Subcutaneous abdominal adipose tissue (tissue), 5 donors: ENCODE data around the gene CEP164.

Source experiments
- H3K27ac ChIP-seq: one replicate; pipeline ENCODE4 v1.7.0; 2013; ENCODE audit warnings: low read depth, mild to moderate bottlenecking, inconsistent platforms, low read length, moderate library complexity
- H3K27me3 ChIP-seq, 5 donors: one replicate each; pipeline ENCODE4 v1.7.0; 2013; ENCODE audit warnings: low read length in 5 of 5, inconsistent platforms in 1 of 5; ENCODE audit not compliant: control insufficient read depth in 5 of 5, insufficient read depth in 4 of 5
- H3K36me3 ChIP-seq, 5 donors: one replicate each; pipeline ENCODE4 v1.7.0; 2013; ENCODE audit warnings: low read length in 5 of 5; ENCODE audit not compliant: control insufficient read depth in 5 of 5, insufficient read depth in 5 of 5
- H3K4me1 ChIP-seq, 5 donors: one replicate each; pipeline ENCODE4 v1.7.0; 2013; ENCODE audit warnings: low read length in 5 of 5, mild to moderate bottlenecking in 3 of 5, moderate library complexity in 1 of 5; ENCODE audit not compliant: control insufficient read depth in 5 of 5, insufficient read depth in 5 of 5
- H3K4me3 ChIP-seq, 5 donors: one replicate each; pipeline ENCODE4 v1.7.0; 2013; ENCODE audit warnings: low read length in 5 of 5, low read depth in 1 of 5
- H3K9ac ChIP-seq, 5 donors: one replicate each; pipeline ENCODE4 v1.7.0; 2013; ENCODE audit warnings: low read length in 5 of 5, mild to moderate bottlenecking in 4 of 5, moderate library complexity in 3 of 5
- H3K9me3 ChIP-seq, 5 donors: one replicate each; pipeline ENCODE4 v1.7.0; 2013; ENCODE audit warnings: low read length in 5 of 5; ENCODE audit not compliant: control insufficient read depth in 5 of 5
- donor health status: healthy.
- donor health status: healthy.
- donor health status: healthy.
- donor health status: healthy.
- donor health status: healthy.

Gene CEP164

DNA sequence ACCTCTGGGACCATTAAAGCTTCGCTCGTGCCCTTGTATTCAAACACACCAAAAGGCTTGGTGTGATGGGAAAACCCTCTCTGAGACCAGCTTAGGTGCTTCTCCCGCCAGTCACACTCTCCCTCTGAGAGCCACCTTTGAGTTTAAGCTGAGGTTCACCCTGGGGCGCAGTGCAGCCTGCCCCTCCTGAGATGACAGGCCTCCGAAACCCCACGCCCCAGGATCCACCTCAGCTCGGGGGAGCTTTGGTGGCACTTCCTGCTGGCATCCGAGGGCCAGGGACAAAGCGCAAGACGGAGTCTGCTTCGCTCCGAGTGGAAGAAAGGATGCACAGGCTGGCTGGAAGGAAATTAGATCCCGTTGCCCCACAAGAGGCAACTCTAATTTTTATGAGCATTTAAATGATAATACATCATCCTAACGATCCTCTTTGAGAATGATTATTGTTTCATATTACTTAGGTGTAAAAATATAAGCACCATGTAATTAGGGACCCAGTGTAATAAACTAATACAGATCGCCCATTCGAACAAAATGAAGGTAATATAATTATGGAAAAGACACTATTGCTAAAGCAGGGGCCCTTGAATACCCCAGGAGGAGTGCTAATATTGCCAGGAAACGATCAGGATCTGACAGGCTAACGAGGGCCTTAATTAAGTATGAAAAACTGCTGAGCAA is 134.7 kb downstream of the CEP164 start:
- H3K36me3 ChIP-seq: peaks cover 0 to 6% (median 0%) of the 10 kb centered on the region in 5 donors
- H3K4me1 ChIP-seq: peaks cover 0 to 13% (median 0%) of the 10 kb centered on the region in 5 donors

DNA sequence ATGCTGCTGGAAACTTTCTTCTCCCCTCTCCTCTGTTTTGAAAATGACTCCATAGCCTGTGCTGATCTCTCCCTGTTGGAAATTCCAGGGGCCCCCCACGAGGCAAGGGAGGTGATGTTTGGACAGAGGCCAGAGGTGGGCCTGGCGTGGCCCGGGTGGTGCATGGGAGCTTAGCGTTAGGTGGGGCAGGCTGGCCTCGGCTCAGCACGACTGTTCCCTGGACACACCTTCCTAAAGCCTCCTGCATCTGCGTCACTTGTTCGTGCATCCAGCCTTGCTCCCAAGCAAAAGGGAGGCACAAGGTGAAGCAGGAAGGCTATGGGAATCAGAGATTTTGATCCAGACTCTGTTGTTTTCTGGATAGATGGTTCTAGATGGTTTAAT is 135.2 kb downstream of the CEP164 start:
- Histone ChIP-seq H3K9ac (no peak overlapping the region), H3K9me3 (no peaks in the 10 kb centered on the region), H3K4me3 (no peak overlapping the region), H3K4me1 (peaks cover 0 to 13% (median 0%) of the 10 kb centered on the region in 5 donors), H3K27ac (no peak overlapping the region), H3K27me3 (peaks cover 0 to 4% (median 0%) of the 10 kb centered on the region in 5 donors), H3K36me3 (peaks cover 0 to 6% (median 0%) of the 10 kb centered on the region in 5 donors)

More for the DNA sequence above, 134.7 kb downstream of the CEP164 start:
- H3K27ac ChIP-seq: no peak overlapping the region
- H3K9ac ChIP-seq: no peak overlapping the region
- no peaks in the 10 kb centered on the region for H3K9me3 ChIP-seq
- no peak overlapping the region for H3K4me3 ChIP-seq
- peaks cover 0 to 4% (median 0%) of the 10 kb centered on the region in 5 donors for H3K27me3 ChIP-seq
